Tibial artery (tissue), 4 donors: ENCODE measurements around the gene TMEM45B.

Source experiments
- DNase-seq, 2 donors: peaks; one replicate each; pipeline ENCODE4 v3.0.0-alpha.2; 2019
- H3K27ac ChIP-seq, 2 donors: fragments of 200-600 bp; sonication (generic) in 1 of 2; 1 replicate in 1 of 2; 2 replicates in 1 of 2; pipeline ENCODE4 v1.5.1; 2018 to 2019; ENCODE audit warnings: mild to moderate bottlenecking in 1 of 2
- H3K27me3 ChIP-seq, 2 donors: fragments of 200-600 bp; sonication (generic) in 1 of 2; one replicate each; pipeline versions ENCODE4 v1.5.1 to v1.6.0; 2016 to 2019
- H3K36me3 ChIP-seq, 3 donors: fragments of 200-600 bp; sonication (generic) in 2 of 3; one replicate each; pipeline ENCODE4 v1.5.1; 2016 to 2019; ENCODE audit warnings: mild to moderate bottlenecking in 2 of 3
- H3K4me1 ChIP-seq, 4 donors: fragments of 200-600 bp; sonication (generic) in 2 of 4; 1 replicate in 3 of 4; 2 replicates in 1 of 4; pipeline ENCODE4 v1.5.1; 2016 to 2019
- H3K4me3 ChIP-seq, 2 donors: fragments of 200-600 bp; sonication (generic) in 1 of 2; 1 replicate in 1 of 2; 2 replicates in 1 of 2; pipeline ENCODE4 v1.5.1; 2018 to 2019; ENCODE audit warnings: mild to moderate bottlenecking in 2 of 2
- H3K9me3 ChIP-seq, 3 donors: fragments of 200-600 bp; sonication (generic) in 1 of 3; one replicate each; pipeline ENCODE4 v1.5.1; 2016 to 2019
- intact Hi-C: fragments of 100-400 bp; cut with DNase I; formaldehyde crosslinking; loops from one replicate; pipeline ENCODE4 v1.15.0; 2023; ENCODE audit warnings: low total_unique reads
- TF ChIP-seq, protein P1 (sequence below), 2 experiments: fragments of 200-600 bp in 1 of 2; fragments of 450-650 bp in 1 of 2; IDR thresholded peaks; one replicate each; pipeline ENCODE4 v1.5.1; 2017 to 2019; ENCODE audit warnings: antibody characterized with exemption in 2 of 2, mild to moderate bottlenecking in 1 of 2, moderate library complexity in 1 of 2

TMEM45B gene

DNA sequence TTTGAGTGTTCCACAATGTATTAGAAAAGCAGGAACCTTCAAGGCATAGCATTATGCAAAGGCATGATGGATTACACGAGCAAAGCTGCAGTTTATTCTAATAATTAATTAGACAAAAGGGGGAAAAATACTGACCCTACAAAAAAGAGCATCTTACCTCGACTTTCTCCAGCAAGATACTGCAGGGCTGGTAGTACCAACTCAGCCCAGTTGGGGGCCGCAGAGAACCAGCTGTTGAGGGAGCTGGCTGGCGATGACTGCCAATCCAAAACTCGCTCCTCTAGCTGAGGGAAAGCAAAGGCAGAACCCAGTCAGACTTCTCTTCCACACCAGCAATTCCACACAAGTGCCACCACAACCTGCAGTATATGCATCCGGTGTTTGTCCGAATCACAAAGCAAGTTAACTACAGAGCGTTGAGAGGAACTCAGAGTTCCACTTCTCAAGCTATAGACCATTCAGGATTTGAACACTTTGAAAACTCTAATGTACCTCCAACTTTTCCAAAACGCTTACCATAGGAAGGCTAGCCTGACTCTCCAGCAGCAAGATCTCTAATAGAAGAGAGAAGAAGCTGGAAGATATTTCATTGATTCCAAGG is 66.0 kb downstream of the TMEM45B start:
- Histone ChIP-seq H3K4me3 (no peak overlapping the region), H3K27me3 (no peaks in the 10 kb centered on the region), H3K27ac (no peak overlapping the region), H3K4me1 (no peaks in the 10 kb centered on the region), H3K9me3 (no peaks in the 10 kb centered on the region), H3K36me3 (peaks cover 89 to 100% (median 100%) of the 10 kb centered on the region in 3 donors)
- intact Hi-C loops = no loop called here
- TF ChIP-seq, protein P1, sequence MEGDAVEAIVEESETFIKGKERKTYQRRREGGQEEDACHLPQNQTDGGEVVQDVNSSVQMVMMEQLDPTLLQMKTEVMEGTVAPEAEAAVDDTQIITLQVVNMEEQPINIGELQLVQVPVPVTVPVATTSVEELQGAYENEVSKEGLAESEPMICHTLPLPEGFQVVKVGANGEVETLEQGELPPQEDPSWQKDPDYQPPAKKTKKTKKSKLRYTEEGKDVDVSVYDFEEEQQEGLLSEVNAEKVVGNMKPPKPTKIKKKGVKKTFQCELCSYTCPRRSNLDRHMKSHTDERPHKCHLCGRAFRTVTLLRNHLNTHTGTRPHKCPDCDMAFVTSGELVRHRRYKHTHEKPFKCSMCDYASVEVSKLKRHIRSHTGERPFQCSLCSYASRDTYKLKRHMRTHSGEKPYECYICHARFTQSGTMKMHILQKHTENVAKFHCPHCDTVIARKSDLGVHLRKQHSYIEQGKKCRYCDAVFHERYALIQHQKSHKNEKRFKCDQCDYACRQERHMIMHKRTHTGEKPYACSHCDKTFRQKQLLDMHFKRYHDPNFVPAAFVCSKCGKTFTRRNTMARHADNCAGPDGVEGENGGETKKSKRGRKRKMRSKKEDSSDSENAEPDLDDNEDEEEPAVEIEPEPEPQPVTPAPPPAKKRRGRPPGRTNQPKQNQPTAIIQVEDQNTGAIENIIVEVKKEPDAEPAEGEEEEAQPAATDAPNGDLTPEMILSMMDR (IDR thresholded peaks at IDR 0.05) = no peak
- no peak for DNase-seq

DNA sequence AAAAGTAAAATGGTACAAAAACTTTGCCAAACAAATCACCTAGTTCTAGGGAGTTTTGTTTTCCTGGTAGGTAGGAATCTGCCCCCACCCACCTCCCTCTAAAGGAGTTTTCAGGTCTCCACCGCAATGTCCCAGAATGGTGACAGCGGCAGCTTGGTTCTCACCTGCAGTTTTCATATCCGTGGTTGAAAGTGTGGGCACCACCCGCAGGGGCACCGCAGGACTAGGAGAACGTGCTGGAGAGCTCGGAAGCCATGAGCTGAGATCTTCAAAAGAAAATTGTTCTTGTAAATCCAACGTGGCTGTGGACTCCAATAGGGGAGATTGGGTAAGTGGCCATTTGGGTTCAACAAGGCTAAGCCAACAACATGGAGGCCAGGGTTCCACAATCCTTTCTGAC is 68.9 kb downstream of the TMEM45B start:
- Histone ChIP-seq H3K4me3 (no peak overlapping the region), H3K36me3 (peaks cover 93 to 100% (median 100%) of the 10 kb centered on the region in 3 donors), H3K9me3 (no peaks in the 10 kb centered on the region), H3K4me1 (no peaks in the 10 kb centered on the region), H3K27me3 (no peaks in the 10 kb centered on the region), H3K27ac (no peak overlapping the region)
- TF ChIP-seq, protein P1 (IDR thresholded peaks at IDR 0.05) = no peak
- intact Hi-C loops = no loop called here
- no peak for DNase-seq

DNA sequence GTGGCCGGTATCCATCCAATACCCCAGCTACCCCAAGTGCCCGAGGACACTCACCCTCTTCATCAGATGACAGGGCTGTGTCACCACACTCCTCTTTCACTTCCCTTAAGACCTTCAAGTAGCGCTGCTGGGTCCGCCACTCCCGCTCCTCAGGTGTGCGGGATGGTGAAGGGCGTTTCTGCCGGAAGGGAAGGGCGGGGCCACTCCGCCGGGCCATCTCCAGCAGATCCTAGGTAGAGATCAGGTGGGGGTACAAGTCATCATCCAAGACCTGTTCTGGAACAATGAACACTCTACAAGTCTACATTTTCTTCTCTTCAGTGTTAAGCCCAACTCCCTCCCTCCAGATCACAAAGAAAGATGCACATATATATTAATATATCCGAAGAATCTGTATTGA is 69.7 kb downstream of the TMEM45B start:
- intact Hi-C loops = no loop called here
- DNase-seq = no peak
- no peak overlapping the region for H3K4me3 ChIP-seq
- TF ChIP-seq, protein P1 (IDR thresholded peaks at IDR 0.05) = no peak
- no peaks in the 10 kb centered on the region for H3K27me3 ChIP-seq
- peaks cover 94 to 98% (median 94%) of the 10 kb centered on the region in 3 donors for H3K36me3 ChIP-seq
- H3K27ac ChIP-seq = no peak overlapping the region
- no peaks in the 10 kb centered on the region for H3K4me1 ChIP-seq
- H3K9me3 ChIP-seq = no peaks in the 10 kb centered on the region

DNA sequence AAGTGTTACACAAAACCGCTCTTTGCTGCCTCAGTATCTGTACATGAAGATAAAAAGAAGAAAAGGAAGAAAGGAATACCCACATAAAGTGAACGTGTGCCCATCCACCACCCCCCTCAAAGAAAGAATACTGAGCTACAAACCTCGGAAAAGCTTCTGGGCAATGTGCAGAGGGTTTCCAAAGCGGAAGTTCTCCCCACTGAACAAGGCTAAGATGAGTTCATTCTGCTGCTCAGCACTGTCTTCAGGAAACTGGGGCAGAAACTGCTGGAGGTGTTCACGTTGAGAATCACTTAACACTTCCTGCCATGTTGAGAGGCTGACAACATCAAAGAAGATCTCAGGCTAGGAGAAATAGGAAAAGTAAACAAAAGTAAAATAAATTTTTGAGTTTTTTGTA is 72.8 kb downstream of the TMEM45B start:
- Histone ChIP-seq H3K4me3 (no peak overlapping the region), H3K27ac (no peak overlapping the region), H3K36me3 (peaks cover 80 to 92% (median 83%) of the 10 kb centered on the region in 3 donors), H3K9me3 (no peaks in the 10 kb centered on the region), H3K27me3 (no peaks in the 10 kb centered on the region), H3K4me1 (no peaks in the 10 kb centered on the region)
- no peak for DNase-seq
- TF ChIP-seq, protein P1 (IDR thresholded peaks at IDR 0.05) = no peak
- intact Hi-C loops = no loop called here

DNA sequence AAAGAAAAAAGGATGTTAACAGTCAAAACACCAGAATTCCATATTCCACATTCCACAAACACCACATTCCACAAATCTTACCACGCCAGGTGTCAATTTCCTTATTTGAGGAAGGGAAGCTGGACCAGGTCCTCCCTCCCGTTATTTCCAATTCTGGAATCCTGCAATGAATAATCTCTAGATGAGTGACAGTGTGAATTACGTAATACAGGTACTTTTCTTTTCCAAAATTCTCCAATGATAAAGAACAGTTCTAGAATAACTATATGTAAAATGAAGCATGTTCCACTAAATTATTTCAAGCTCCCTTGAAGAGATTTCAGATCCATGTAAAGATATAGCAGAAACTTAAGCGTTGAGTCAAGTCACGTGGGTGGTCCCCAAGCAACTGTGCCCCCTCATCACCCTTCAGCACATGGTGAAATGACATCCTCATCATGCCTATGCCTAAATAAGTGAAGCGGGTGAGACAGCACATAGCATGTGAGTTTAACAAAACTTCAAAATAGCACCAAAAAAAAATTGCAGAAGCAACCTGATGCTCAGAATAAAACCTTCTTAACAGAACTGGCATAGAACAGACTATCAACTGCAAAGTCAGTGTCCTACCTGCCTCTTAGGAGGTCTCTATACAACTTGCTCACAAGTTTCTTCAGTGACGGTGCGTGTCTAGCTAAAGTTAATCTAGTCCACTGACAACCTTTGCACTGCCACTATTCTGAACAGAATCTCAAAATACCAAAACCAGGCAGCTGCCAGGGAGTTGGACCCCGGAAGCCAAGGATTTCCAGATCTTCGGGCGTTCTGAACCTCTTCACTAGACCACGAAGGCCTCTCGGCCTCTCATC is 78.9 kb downstream of the TMEM45B start:
- Histone ChIP-seq H3K36me3 (peaks cover 19 to 31% (median 23%) of the 10 kb centered on the region in 3 donors), H3K27ac (peak overlapping the region; percentile 76 to 81), H3K9me3 (no peaks in the 10 kb centered on the region), H3K4me3 (peak overlapping the region; percentile 72 to 86), H3K27me3 (no peaks in the 10 kb centered on the region), H3K4me1 (peaks cover 3 to 13% (median 7%) of the 10 kb centered on the region in 4 donors)
- TF ChIP-seq, protein P1 (IDR thresholded peaks at IDR 0.05) = no peak
- no peak for DNase-seq
- intact Hi-C loops = loop anchor here (10.0 kb wide), 1 partner anchor 170 kb away; the partner anchor contains the start of gene APLP2
